D721Med (cell line): ENCODE measurements around the gene KRT4.

ENCODE experiments used
- DNase-seq: peaks from one replicate; pipeline ENCODE4 v3.0.0; 2011; ENCODE audit warnings: low spot score; ENCODE audit not compliant: insufficient read length
- FAIRE-seq: peaks from 2 replicates; lab custom pipeline; 2011; peaks lifted over from hg19 to GRCh38; lab: Jason Lieb, UNC
- TF ChIP-seq, protein P1 (sequence below): IDR thresholded peaks from 2 replicates; pipeline ENCODE4 v1.5.1; 2012; ENCODE audit warnings: mild to moderate bottlenecking, control low read depth; ENCODE audit not compliant: insufficient read depth; ENCODE audit errors: missing control alignments

The KRT4 gene

DNA sequence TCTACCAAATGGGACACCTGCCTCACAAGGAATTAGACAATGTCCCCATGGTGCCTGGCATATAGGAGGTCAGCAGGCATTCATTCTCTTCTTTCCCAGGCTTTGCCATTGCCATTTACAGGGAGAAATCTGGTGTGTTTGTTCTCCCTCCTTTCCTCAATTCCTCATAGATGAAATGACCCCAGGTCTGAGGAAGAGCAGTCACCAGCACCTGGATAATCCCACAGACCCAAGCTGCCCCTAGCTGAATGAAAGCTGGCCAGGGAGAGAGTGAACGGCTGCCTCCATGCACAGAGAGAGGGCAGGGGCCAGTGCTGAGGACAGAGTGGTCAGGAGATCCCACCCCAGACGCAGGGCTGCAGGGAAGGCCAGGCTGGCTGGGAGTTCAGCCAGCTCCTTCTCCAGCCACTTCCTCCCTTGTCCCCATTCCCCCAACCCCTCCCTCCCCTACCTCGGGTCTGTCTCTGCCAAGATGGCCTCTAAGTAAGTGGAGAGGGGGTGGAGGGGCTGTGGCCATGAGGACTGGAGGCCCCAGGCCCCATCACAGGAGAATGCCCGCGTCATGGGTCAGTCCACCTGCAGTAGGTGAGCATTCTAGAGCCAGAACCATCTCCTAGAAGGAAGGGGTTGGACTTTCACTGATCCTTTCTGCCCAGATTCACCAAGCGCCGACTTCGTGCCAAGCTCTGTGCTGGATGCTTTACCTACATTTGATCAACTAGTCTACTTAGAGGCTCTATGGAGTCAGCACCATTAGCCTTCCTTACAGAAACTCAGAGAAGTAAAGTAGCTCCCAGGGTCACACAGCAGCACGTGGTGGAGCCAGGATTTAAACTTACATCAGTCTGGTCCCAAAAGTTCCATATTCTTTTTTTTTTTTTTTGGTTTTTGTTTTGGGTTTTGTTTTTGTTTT lies 2.0 kb upstream of the KRT4 start:
- TF ChIP-seq, protein P1, sequence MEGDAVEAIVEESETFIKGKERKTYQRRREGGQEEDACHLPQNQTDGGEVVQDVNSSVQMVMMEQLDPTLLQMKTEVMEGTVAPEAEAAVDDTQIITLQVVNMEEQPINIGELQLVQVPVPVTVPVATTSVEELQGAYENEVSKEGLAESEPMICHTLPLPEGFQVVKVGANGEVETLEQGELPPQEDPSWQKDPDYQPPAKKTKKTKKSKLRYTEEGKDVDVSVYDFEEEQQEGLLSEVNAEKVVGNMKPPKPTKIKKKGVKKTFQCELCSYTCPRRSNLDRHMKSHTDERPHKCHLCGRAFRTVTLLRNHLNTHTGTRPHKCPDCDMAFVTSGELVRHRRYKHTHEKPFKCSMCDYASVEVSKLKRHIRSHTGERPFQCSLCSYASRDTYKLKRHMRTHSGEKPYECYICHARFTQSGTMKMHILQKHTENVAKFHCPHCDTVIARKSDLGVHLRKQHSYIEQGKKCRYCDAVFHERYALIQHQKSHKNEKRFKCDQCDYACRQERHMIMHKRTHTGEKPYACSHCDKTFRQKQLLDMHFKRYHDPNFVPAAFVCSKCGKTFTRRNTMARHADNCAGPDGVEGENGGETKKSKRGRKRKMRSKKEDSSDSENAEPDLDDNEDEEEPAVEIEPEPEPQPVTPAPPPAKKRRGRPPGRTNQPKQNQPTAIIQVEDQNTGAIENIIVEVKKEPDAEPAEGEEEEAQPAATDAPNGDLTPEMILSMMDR = no peak
- FAIRE-seq = no peak
- DNase-seq = no peak

DNA sequence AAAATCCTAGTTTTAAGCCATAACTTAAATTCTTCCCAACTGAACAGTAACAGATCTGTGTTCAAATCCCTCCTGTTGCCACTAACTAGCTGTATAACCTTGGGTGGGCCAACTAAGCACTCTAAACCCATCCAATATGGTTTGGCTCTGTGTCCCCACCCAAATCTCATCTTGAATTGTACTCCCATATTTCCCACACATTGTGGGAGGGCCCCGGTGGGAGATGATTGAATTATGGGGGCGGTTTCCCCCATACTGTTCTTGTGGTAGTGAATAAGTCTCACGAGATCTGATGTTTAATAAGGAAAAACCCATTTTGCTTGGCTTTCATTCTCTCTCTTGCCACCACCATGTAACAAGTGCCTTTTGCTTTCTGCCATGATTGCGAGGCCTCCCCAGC lies 1.2 kb upstream of the KRT4 start:
- DNase-seq (no peak), FAIRE-seq (no peak)
- TF ChIP-seq, protein P1 = no peak

DNA sequence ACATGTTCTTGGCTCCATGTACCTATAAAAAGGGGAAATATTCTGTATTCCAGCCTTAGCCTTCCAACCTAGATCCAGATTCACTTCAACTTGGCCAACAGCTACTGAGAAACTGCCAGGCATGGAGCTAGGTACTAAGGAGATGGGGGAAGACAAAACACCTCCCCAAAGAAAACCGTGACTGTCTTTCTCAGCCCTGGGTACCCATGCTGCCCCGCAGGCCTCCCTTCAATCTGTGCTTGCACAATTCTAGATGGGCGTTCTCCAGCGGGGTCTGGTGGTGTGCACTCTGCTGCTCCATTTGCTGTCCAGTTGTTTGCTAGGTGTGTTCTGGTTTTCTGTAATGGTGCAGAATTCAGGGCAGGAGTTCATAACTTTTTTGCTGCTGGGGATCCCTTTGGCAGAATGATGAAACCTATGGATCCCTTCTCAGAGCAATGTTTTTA lies 817 bp upstream of the KRT4 start:
- DNase-seq = no peak
- FAIRE-seq = no peak
- TF ChIP-seq, protein P1 = no peak

DNA sequence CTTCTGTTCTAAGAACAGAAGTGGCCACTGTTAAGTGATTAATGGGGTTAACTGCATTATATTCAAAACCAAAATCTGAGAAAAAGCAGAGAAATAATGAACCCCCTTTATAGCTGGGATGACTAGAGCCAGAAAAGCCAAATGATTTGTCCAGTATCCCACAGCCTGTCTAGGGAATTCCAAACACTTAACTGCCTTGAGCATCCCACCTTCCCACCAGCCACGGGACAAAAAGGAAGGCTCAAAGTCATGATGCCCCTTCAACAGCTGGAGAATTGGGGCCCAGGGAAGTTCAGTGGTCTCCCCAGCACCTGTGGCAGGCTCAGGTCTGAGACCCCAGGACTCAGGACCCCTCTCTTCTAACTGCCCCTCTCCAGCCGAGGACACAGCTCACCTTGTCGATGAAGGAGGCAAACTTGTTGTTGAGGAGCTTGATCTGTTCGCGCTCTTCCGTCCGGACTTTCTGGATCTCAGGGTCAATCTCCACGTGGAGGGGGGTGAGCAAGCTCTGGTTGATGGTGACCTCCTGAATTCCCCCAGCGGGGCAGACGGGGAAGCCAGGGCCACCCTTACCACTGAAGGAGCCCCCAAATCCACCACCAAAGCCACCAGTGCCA lies 605 bp downstream of the KRT4 start:
- TF ChIP-seq, protein P1 = no peak
- DNase-seq (no peak), FAIRE-seq (no peak)

DNA sequence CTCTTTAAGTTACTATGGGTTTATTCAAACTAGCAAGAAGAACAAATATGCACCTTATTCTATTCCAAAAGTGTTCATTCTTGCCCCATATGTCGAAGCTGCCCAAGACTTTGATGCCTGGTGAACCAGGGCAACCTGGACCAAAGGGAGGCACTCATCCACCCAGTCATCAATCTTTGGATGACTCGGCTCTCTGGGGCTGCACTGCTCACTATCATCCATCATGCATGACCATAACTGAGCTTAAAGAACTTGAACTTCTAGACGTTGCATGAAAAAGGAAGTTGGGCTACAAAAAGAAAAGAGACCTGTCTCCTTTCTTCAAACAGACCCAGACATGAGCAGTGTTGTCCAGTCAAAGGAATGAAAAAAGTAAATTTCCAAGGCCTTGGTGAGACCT lies 1.2 kb downstream of the KRT4 start:
- TF ChIP-seq, protein P1 = no peak
- FAIRE-seq (no peak), DNase-seq (no peak)

DNA sequence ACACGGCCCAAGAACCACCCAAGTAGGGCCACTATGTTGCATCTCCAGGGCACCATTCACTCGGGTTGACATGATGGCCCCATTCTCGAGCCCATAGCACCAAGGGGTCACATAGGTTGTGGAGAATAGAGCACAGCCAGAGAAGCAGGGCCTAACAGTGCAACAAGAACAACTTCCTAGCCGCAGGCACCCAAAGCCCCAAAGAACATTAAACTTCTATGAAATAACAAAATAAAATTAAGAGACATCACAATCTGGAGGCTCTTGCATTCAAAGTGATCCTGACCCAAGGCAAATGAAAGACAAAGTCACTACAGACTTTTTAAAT lies 1.9 kb downstream of the KRT4 start:
- TF ChIP-seq, protein P1 = no peak
- no peak for FAIRE-seq
- no peak for DNase-seq
